OCI-LY1 (cell line): ENCODE measurements around the gene DUT.

ENCODE experiments used
- H2AFZ ChIP-seq: fragments of 200-600 bp; sonication (generic), shearing (Covaris generic); 2 replicates; pipeline ENCODE4 v1.6.0; 2014; ENCODE audit warnings: antibody characterized with exemption, mild to moderate bottlenecking, low read length
- H3F3A ChIP-seq: fragments of 200-600 bp; sonication (generic), shearing (Covaris generic); 2 replicates; pipeline ENCODE4 v1.6.0; 2014; ENCODE audit warnings: mild to moderate bottlenecking, antibody characterized with exemption, low read length, moderate library complexity; ENCODE audit not compliant: insufficient read depth
- H3K27ac ChIP-seq: fragments of 200-600 bp; sonication (generic); 2 replicates; pipeline ENCODE4 v1.5.1; 2014; ENCODE audit warnings: low read length, mixed run types, mild to moderate bottlenecking, low read depth; ENCODE audit not compliant: poor library complexity, severe bottlenecking
- H3K27me3 ChIP-seq: fragments of 200-600 bp; sonication (generic); 2 replicates; pipeline ENCODE4 v1.6.0; 2014; ENCODE audit warnings: antibody characterized with exemption, mild to moderate bottlenecking, low read length, moderate library complexity; ENCODE audit not compliant: insufficient read depth
- H3K36me3 ChIP-seq: fragments of 200-600 bp; sonication (generic); 2 replicates; pipeline ENCODE4 v1.6.1; 2014; ENCODE audit warnings: mild to moderate bottlenecking, antibody characterized with exemption, low read length, moderate library complexity, mixed read lengths; ENCODE audit not compliant: insufficient read depth
- H3K4me1 ChIP-seq: fragments of 200-600 bp; sonication (generic); 2 replicates; pipeline ENCODE4 v1.5.1; 2014; ENCODE audit warnings: mild to moderate bottlenecking, low read length, moderate library complexity; ENCODE audit not compliant: insufficient read depth, severe bottlenecking
- H3K4me2 ChIP-seq: fragments of 200-600 bp; sonication (generic), shearing (Covaris generic); 2 replicates; pipeline ENCODE4 v1.6.1; 2014; ENCODE audit warnings: low read length
- H3K4me3 ChIP-seq: fragments of 200-600 bp; sonication (generic); 2 replicates; pipeline ENCODE4 v1.5.1; 2014; ENCODE audit warnings: low read length, low read depth, mild to moderate bottlenecking, mixed read lengths; ENCODE audit not compliant: poor library complexity, severe bottlenecking
- H3K79me2 ChIP-seq: fragments of 200-600 bp; shearing (Covaris generic); 2 replicates; pipeline ENCODE4 v1.6.1; 2016; ENCODE audit warnings: mixed run types, low read length, mixed read lengths; ENCODE audit not compliant: insufficient read depth
- H3K9ac ChIP-seq: fragments of 200-600 bp; sonication (generic), shearing (Covaris generic); 2 replicates; pipeline ENCODE4 v1.6.1; 2014; ENCODE audit warnings: mild to moderate bottlenecking, low read length, mixed read lengths
- H3K9me2 ChIP-seq: fragments of 200-600 bp; sonication (generic), shearing (Covaris generic); 2 replicates; pipeline ENCODE4 v1.6.1; 2014; ENCODE audit warnings: low read depth, mild to moderate bottlenecking, low read length, mixed read lengths
- H3K9me3 ChIP-seq: fragments of 200-600 bp; shearing (Covaris generic); 2 replicates; pipeline ENCODE4 v1.6.1; 2014; ENCODE audit warnings: low read length, mixed read lengths
- H4K20me1 ChIP-seq: fragments of 200-600 bp; sonication (generic), shearing (Covaris generic); 2 replicates; pipeline ENCODE4 v1.6.0; 2016; ENCODE audit warnings: mild to moderate bottlenecking, low read length; ENCODE audit not compliant: insufficient read depth
- CTCF ChIP-seq: fragments of 200-600 bp; sonication (generic), shearing (Covaris generic); IDR thresholded peaks from 2 replicates; pipeline ENCODE4 v1.5.1; 2017; ENCODE audit warnings: mild to moderate bottlenecking, antibody characterized with exemption, low read length, moderate library complexity, mixed read lengths
- EZH2 ChIP-seq: fragments of 200-600 bp; sonication (generic), shearing (Covaris generic); IDR thresholded peaks from 2 replicates; pipeline ENCODE4 v1.8.0; 2017; ENCODE audit warnings: borderline replicate concordance, mixed run types, mild to moderate bottlenecking, antibody characterized with exemption, low read length, moderate library complexity, mixed read lengths

The DUT gene

GRCh38 chr15:48374472-48374871 lies 43.2 kb downstream of the DUT start:
- H3K27ac ChIP-seq, result no peak overlapping the region

GRCh38 chr15:48375767-48376166 lies 44.5 kb downstream of the DUT start:
- TF ChIP-seq CTCF (no peak), EZH2 (no peak)
- H3K27me3 ChIP-seq, result no peaks in the 10 kb centered on the region
- no peaks in the 10 kb centered on the region for H3K36me3 ChIP-seq
- H2AFZ ChIP-seq, result no peak overlapping the region
- no peaks in the 10 kb centered on the region for H3K79me2 ChIP-seq
- H3K27ac ChIP-seq, result no peak overlapping the region
- no peak overlapping the region for H3K9ac ChIP-seq
- no peaks in the 10 kb centered on the region for H4K20me1 ChIP-seq
- H3K4me3 ChIP-seq, result no peak overlapping the region
- H3F3A ChIP-seq, result no peaks in the 10 kb centered on the region
- H3K9me3 ChIP-seq, result no peaks in the 10 kb centered on the region
- no peaks in the 10 kb centered on the region for H3K9me2 ChIP-seq
- no peaks in the 10 kb centered on the region for H3K4me1 ChIP-seq
- no peak overlapping the region for H3K4me2 ChIP-seq

More at GRCh38 chr15:48374472-48374871, 43.2 kb downstream of the DUT start:
- H4K20me1 ChIP-seq, result no peaks in the 10 kb centered on the region
- H3K4me1 ChIP-seq, result no peaks in the 10 kb centered on the region
- no peak overlapping the region for H2AFZ ChIP-seq
- H3K27me3 ChIP-seq, result no peaks in the 10 kb centered on the region
- H3K36me3 ChIP-seq, result no peaks in the 10 kb centered on the region
- no peaks in the 10 kb centered on the region for H3F3A ChIP-seq
- TF ChIP-seq EZH2, result no peak
- TF ChIP-seq CTCF, result no peak
- H3K79me2 ChIP-seq, result no peaks in the 10 kb centered on the region
- no peak overlapping the region for H3K9ac ChIP-seq
- H3K9me3 ChIP-seq, result no peaks in the 10 kb centered on the region
- H3K4me3 ChIP-seq, result no peak overlapping the region
- no peak overlapping the region for H3K4me2 ChIP-seq
- no peaks in the 10 kb centered on the region for H3K9me2 ChIP-seq

GRCh38 chr15:48380198-48380597 lies 49.0 kb downstream of the DUT start:
- Histone ChIP-seq H3K4me3 (no peak overlapping the region), H3K9ac (no peak overlapping the region), H3K27ac (no peak overlapping the region), H3K9me3 (no peaks in the 10 kb centered on the region), H3K4me1 (no peaks in the 10 kb centered on the region), H3K36me3 (no peaks in the 10 kb centered on the region), H2AFZ (no peak overlapping the region), H3K4me2 (no peak overlapping the region), H3K27me3 (no peaks in the 10 kb centered on the region), H3K79me2 (no peaks in the 10 kb centered on the region), H4K20me1 (no peaks in the 10 kb centered on the region), H3F3A (no peaks in the 10 kb centered on the region), H3K9me2 (0 out of 2 replicates have a peak, but pooled peaks cover 2% of the 10 kb centered on the region)
- TF ChIP-seq EZH2 (no peak), CTCF (no peak)
